Retinal pigment epithelial cell (primary cell): Measurements from ENCODE around the gene GABRQ.

Source experiments
- DNase-seq: peaks from one replicate; pipeline ENCODE4 v3.0.0-alpha.2; 2010; ENCODE audit warnings: low read depth
- H3K4me3 ChIP-seq: 2 replicates; pipeline ENCODE4 v1.5.1; 2011; ENCODE audit warnings: mild to moderate bottlenecking, low read length, control low read depth, moderate library complexity
- CTCF ChIP-seq: conservative IDR thresholded peaks from 2 replicates; pipeline ENCODE4 v1.5.1; 2011; ENCODE audit warnings: low read depth, low read length, control low read depth, inconsistent platforms

Gene GABRQ

DNA sequence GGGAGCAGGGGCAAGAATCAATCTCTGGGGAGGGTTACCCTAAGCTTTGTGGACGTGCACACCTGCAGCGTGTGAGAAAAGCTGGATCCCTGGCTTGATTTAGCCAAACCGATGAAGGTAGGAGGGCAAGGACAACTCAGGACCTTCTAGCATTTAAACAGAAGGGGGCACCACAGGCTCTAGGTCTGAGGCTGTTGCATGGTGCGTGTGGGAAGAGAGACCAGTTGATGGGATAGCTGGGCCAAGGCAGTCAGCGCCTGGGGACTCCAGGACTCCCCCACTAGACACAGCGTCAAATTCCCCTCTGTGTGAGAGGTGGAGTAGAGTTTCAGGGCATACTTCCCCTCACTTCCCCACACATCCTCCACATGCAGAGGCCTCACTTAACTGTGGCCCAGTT, 4.3 kb downstream of the GABRQ start:
- no peak for DNase-seq
- no peak overlapping the region for H3K4me3 ChIP-seq
- TF ChIP-seq CTCF = peak; percentile 22

- no peak overlapping the region for H3K4me3 ChIP-seq
- DNase-seq = no peak
- no peak for TF ChIP-seq CTCF
These were observed 5.4 kb downstream of the GABRQ start for GRCh38 chrX:152642931-152643564.

GRCh38 chrX:152646961-152647360, 9.3 kb downstream of the GABRQ start:
- no peak overlapping the region for H3K4me3 ChIP-seq
- DNase-seq = no peak
- no peak for TF ChIP-seq CTCF

- no peak overlapping the region for H3K4me3 ChIP-seq
- no peak for DNase-seq
- TF ChIP-seq CTCF = no peak
These were observed 10.3 kb downstream of the GABRQ start for GRCh38 chrX:152647978-152648377.

DNA sequence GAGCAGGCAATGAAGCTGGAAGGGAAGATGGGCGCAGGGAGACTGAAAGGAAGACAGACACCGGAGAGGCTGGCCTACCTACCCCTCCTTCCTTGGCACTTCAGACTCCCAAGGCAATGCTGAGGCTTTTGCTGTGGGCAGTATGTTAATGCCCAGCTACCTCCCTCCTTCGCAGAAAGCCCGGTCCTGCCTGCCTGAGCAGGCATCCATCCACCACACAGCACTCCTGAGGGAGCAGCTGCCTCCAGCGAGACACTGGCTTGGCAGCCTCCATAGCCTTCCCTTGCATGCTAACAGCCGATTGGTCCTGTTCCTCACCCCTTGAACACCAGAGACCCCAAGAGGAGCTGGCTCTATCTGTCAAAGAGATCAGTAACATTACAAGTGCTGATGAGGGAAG, 14.4 kb downstream of the GABRQ start:
- no peak for TF ChIP-seq CTCF
- DNase-seq = no peak
- no peak overlapping the region for H3K4me3 ChIP-seq

- DNase-seq = no peak
- TF ChIP-seq CTCF = no peak
- no peak overlapping the region for H3K4me3 ChIP-seq
These were observed 14.8 kb downstream of the GABRQ start for GRCh38 chrX:152652467-152652866.

- H3K4me3 ChIP-seq = no peak overlapping the region
- DNase-seq = no peak
- no peak for TF ChIP-seq CTCF
These were observed 18.4 kb downstream of the GABRQ start for GRCh38 chrX:152656087-152656486.
